Measurements from ENCODE around the gene MTURN.

Gene MTURN

DNA sequence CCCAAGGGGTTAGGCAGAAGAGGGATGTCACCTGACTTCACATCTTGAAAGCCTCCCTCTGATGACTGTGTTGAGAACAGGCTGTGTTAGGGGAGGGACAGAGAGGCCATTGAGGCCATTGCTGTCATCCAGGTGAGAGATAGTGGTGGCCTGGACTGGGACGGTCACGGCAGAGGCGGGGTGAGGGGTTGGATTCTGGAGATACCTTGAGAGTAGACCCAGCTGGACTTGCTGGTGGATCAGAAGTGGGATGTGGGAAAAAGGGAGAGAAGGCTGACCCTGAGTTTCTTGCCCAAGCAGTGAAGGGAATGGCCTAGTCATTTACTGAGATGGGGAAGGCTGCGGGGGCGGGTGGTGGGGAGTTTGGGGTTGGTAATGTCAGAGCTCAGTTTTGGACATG, 13.6 kb downstream of the MTURN start:
- in situ Hi-C loops (cut with HindIII; ENCODE audit: low sequenced_read_pairs) = loop anchor here (25.0 kb wide), 1 partner anchor 414 kb away; no protein-coding TSS in a partner anchor
- TF ChIP-seq, protein P1, sequence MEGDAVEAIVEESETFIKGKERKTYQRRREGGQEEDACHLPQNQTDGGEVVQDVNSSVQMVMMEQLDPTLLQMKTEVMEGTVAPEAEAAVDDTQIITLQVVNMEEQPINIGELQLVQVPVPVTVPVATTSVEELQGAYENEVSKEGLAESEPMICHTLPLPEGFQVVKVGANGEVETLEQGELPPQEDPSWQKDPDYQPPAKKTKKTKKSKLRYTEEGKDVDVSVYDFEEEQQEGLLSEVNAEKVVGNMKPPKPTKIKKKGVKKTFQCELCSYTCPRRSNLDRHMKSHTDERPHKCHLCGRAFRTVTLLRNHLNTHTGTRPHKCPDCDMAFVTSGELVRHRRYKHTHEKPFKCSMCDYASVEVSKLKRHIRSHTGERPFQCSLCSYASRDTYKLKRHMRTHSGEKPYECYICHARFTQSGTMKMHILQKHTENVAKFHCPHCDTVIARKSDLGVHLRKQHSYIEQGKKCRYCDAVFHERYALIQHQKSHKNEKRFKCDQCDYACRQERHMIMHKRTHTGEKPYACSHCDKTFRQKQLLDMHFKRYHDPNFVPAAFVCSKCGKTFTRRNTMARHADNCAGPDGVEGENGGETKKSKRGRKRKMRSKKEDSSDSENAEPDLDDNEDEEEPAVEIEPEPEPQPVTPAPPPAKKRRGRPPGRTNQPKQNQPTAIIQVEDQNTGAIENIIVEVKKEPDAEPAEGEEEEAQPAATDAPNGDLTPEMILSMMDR (IDR thresholded peaks at IDR 0.05; ENCODE audit: low read depth, low read length, missing control alignments) = no peak
- H3K4me3 ChIP-seq (ENCODE audit: low read depth, low read length) = no peak overlapping the region
- DNase-seq (ENCODE audit: low read depth) = no peak

DNA sequence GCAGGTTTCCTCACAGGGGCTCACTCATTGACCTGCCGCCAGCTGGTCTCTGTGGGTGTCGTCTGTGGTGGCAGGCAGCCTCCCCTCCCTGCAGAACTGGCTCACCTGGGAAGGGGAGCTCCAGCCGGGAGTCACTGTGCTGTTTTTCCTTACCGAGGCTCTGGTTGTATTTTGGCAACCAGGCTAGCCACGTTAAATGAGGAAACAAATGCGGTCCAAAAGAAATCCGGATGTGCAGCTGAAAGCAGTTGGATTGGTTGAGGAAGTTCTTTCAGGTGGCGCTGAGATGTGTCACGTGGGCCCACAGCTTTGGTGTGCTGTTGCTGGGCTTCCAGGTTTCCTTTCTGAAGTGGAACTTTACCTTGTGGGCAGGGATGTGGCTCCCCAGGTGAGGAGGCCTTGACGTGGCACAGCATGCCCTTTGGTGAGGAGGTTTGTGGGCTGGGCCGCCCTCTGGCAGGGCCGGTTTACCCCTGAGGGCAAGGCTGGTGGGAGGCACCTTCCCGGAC, 14.2 kb downstream of the MTURN start:
- TF ChIP-seq, protein P1 (IDR thresholded peaks at IDR 0.05; ENCODE audit: low read depth, low read length, missing control alignments) = no peak
- in situ Hi-C loops (cut with HindIII; ENCODE audit: low sequenced_read_pairs) = loop anchor here (25.0 kb wide), 1 partner anchor 413 kb away; no protein-coding TSS in a partner anchor
- no peak for DNase-seq (ENCODE audit: low read depth)
- no peak overlapping the region for H3K4me3 ChIP-seq (ENCODE audit: low read depth, low read length)

DNA sequence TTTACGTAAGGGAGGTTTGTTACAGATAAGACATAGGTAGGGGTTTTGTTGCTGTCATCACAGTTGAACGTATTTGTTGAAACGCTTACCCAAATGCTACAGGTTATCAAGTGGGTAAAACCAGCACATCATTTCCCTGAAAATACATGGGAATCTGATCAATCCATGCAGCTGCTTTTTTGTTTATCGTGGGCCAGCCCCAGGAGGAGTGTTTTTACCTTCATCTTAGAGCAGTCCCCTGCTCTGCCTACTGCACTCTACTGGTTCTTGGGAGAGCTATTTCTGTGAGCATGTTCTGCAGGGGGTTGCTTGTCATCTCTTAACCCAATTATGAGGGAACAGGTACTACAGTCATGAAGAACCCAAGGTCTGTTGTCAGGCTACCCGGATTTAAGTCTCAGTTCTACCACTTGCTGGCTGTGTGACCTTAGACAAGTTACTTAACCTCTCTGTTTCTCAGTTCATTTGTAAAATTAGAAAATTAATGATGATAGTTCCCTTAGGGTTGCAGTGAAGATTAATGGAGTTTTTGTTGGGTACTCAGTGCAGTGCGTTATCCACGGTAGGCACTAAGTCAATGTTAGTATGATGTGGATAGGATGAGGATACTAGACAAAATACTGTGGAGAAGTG, 15.0 kb downstream of the MTURN start:
- in situ Hi-C loops (cut with HindIII; ENCODE audit: low sequenced_read_pairs) = loop anchor here (25.0 kb wide), 1 partner anchor 413 kb away; no protein-coding TSS in a partner anchor
- no peak overlapping the region for H3K4me3 ChIP-seq (ENCODE audit: low read depth, low read length)

DNA sequence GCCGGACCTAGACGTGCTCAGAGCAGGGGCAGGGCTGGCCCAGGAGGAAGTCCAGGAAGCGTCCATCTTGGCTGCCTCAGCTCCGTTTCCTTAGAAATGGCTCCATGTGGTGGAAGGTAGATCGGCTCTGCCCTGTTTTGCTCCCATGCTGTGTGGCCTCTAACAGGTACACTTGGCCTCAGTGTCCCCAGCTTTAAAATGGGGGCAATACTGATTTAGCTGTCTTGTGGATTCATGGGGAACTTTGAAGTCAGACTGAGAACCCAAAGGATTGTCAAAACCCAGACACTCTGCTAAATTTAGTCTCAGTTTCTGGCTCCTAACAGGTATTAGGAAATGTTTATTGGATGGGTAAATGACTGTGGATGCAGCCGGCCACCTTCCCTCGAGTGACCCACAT, 15.9 kb downstream of the MTURN start:
- TF ChIP-seq, protein P1 (IDR thresholded peaks at IDR 0.05; ENCODE audit: low read depth, low read length, missing control alignments) = no peak
- H3K4me3 ChIP-seq (ENCODE audit: low read depth, low read length) = no peak overlapping the region

More for the DNA sequence above, 15.0 kb downstream of the MTURN start:
- no peak for DNase-seq (ENCODE audit: low read depth)
- TF ChIP-seq, protein P1 (IDR thresholded peaks at IDR 0.05; ENCODE audit: low read depth, low read length, missing control alignments) = no peak

DNA sequence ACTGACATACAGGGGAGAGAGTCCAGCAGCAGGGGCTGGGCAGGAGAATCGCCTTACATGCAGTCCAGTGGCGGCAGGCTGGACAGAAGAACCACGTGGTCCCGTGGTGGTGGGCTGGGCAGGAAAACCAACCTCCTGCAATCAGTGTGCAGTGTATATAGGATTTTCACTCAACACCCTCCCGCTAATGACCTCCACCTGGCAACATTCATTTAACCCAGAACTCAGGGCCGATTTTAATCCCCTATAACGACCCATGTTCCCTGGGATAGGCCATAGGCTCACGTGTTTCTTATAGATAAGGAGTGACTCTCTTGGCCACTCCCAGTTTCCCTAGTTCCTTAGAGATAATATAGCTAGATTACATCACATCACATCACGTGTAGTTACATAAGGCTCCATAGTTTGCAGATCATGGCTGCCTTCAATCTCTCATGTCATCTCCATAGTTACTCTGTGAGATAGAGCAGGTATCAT, 19.4 kb downstream of the MTURN start:
- in situ Hi-C loops (cut with HindIII; ENCODE audit: low sequenced_read_pairs) = no loop called here
- H3K4me3 ChIP-seq (ENCODE audit: low read depth, low read length) = no peak overlapping the region
- TF ChIP-seq, protein P1 (IDR thresholded peaks at IDR 0.05; ENCODE audit: low read depth, low read length, missing control alignments) = no peak
- no peak for DNase-seq (ENCODE audit: low read depth)

More for the DNA sequence above, 15.9 kb downstream of the MTURN start:
- in situ Hi-C loops (cut with HindIII; ENCODE audit: low sequenced_read_pairs) = no loop called here
- DNase-seq (ENCODE audit: low read depth) = no peak

DNA sequence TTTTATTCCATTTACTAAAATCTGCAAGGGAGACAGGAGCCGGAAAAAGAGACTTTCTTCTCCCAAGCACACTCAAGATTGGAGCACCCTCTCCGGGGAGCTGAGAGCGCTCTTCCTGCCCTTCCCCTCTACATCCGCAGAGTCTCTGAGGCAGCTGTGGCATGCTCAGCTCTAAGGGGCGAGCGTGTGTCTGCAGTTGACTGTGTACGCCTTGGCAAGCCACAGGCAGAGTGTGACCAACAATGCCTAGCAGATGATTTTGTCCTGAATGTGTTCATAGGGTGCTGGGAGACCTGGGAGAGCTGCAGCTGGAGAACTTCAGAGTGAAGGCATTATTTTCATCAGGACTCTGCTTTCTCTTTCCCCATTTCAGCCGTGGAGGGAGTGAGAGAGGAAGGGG, 20.7 kb downstream of the MTURN start:
- in situ Hi-C loops (cut with HindIII; ENCODE audit: low sequenced_read_pairs) = no loop called here
- no peak overlapping the region for H3K4me3 ChIP-seq (ENCODE audit: low read depth, low read length)
- no peak for DNase-seq (ENCODE audit: low read depth)
- TF ChIP-seq, protein P1 (IDR thresholded peaks at IDR 0.05; ENCODE audit: low read depth, low read length, missing control alignments) = no peak

Data from astrocyte of the cerebellum (primary cell).